ENCODE results near the gene RPN1.

RPN1 gene

GRCh38 chr3:128617557-128618397, 32.8 kb downstream of the RPN1 start:
- H3K4ac ChIP-seq (ENCODE audit: low read depth, low read length) = no peak overlapping the region
- H3K36me3 ChIP-seq (ENCODE audit: control insufficient read depth, insufficient read depth, low read length) = peaks cover 14% of the 10 kb centered on the region
- no peaks in the 10 kb centered on the region for H3K79me2 ChIP-seq (ENCODE audit: control insufficient read depth, insufficient read depth, low read length)
- H2AK5ac ChIP-seq (ENCODE audit: low read length) = no peak overlapping the region
- peak; percentile 97 for DNase-seq
- H3K4me2 ChIP-seq (ENCODE audit: low read length) = peak overlapping the region; percentile 83
- H3K23ac ChIP-seq (ENCODE audit: low read length) = peak overlapping the region; percentile 92
- no peak overlapping the region for H4K8ac ChIP-seq (ENCODE audit: low read depth, low read length)
- no peaks in the 10 kb centered on the region for H3K27me3 ChIP-seq (ENCODE audit: insufficient read depth, low read length, poor library complexity)
- H2BK5ac ChIP-seq (ENCODE audit: low read length) = no peak overlapping the region
- peak overlapping the region; percentile 95 for H3K56ac ChIP-seq (ENCODE audit: low read length)
- no peak overlapping the region for H2BK15ac ChIP-seq (replicated peaks; ENCODE audit: low read depth)
- peak overlapping the region; percentile 84 for H3K4me3 ChIP-seq (ENCODE audit: low read length)
- H2BK120ac ChIP-seq (ENCODE audit: low read depth, low read length) = no peak overlapping the region
- peak overlapping the region; percentile 93 for H3K9ac ChIP-seq (ENCODE audit: low read length)
- no CpG with 5 or more reads among the region's 61 CpGs for WGBS (ENCODE audit: extremely low coverage, insufficient coverage, low lambda C conversion rate)
- no peak overlapping the region for H4K5ac ChIP-seq (ENCODE audit: low read length)
- peaks cover 16% of the 10 kb centered on the region for H3K79me1 ChIP-seq (ENCODE audit: low read length)
- H3K18ac ChIP-seq (ENCODE audit: low read length) = no peak overlapping the region
- H3K27ac ChIP-seq (ENCODE audit: low read depth, low read length) = no peak overlapping the region
- no peaks in the 10 kb centered on the region for H3K4me1 ChIP-seq (ENCODE audit: control insufficient read depth, low read depth, low read length)

GRCh38 chr3:128617270-128617556, 33.4 kb downstream of the RPN1 start:
- no peak overlapping the region for H4K8ac ChIP-seq (ENCODE audit: low read depth, low read length)
- peak overlapping the region; percentile 95 for H3K56ac ChIP-seq (ENCODE audit: low read length)
- no peak overlapping the region for H2BK15ac ChIP-seq (replicated peaks; ENCODE audit: low read depth)
- H2BK5ac ChIP-seq (ENCODE audit: low read length) = no peak overlapping the region
- H3K4me2 ChIP-seq (ENCODE audit: low read length) = peak overlapping the region; percentile 57
- no peak overlapping the region for H2AK5ac ChIP-seq (ENCODE audit: low read length)
- peaks cover 13% of the 10 kb centered on the region for H3K36me3 ChIP-seq (ENCODE audit: control insufficient read depth, insufficient read depth, low read length)
- H3K79me1 ChIP-seq (ENCODE audit: low read length) = peaks cover 16% of the 10 kb centered on the region
- no peak overlapping the region for H3K27ac ChIP-seq (ENCODE audit: low read depth, low read length)
- H3K4me3 ChIP-seq (ENCODE audit: low read length) = no peak overlapping the region
- no peak overlapping the region for H2BK120ac ChIP-seq (ENCODE audit: low read depth, low read length)
- peak overlapping the region; percentile 92 for H3K23ac ChIP-seq (ENCODE audit: low read length)
- no peaks in the 10 kb centered on the region for H3K27me3 ChIP-seq (ENCODE audit: insufficient read depth, low read length, poor library complexity)
- no peak overlapping the region for H4K5ac ChIP-seq (ENCODE audit: low read length)
- H3K18ac ChIP-seq (ENCODE audit: low read length) = no peak overlapping the region
- H3K4ac ChIP-seq (ENCODE audit: low read depth, low read length) = no peak overlapping the region
- no peaks in the 10 kb centered on the region for H3K79me2 ChIP-seq (ENCODE audit: control insufficient read depth, insufficient read depth, low read length)
- H3K4me1 ChIP-seq (ENCODE audit: control insufficient read depth, low read depth, low read length) = no peaks in the 10 kb centered on the region
- H3K9ac ChIP-seq (ENCODE audit: low read length) = peak overlapping the region; percentile 81
- WGBS (ENCODE audit: extremely low coverage, insufficient coverage, low lambda C conversion rate) = no CpG with 5 or more reads among the region's 9 CpGs
- no peak for DNase-seq

- Histone ChIP-seq H4K5ac (ENCODE audit: low read length) (no peak overlapping the region), H2AK5ac (ENCODE audit: low read length) (no peak overlapping the region), H3K79me2 (ENCODE audit: control insufficient read depth, insufficient read depth, low read length) (no peaks in the 10 kb centered on the region), H2BK120ac (ENCODE audit: low read depth, low read length) (no peak overlapping the region), H3K27me3 (ENCODE audit: insufficient read depth, low read length, poor library complexity) (no peaks in the 10 kb centered on the region), H3K18ac (ENCODE audit: low read length) (no peak overlapping the region), H2BK15ac (replicated peaks; ENCODE audit: low read depth) (no peak overlapping the region), H3K79me1 (ENCODE audit: low read length) (peaks cover 14% of the 10 kb centered on the region), H3K56ac (ENCODE audit: low read length) (peak overlapping the region; percentile 95), H3K4ac (ENCODE audit: low read depth, low read length) (no peak overlapping the region), H3K9ac (ENCODE audit: low read length) (peak overlapping the region; percentile 81), H4K8ac (ENCODE audit: low read depth, low read length) (no peak overlapping the region), H3K36me3 (ENCODE audit: control insufficient read depth, insufficient read depth, low read length) (peaks cover 8% of the 10 kb centered on the region), H3K4me3 (ENCODE audit: low read length) (no peak overlapping the region), H2BK5ac (ENCODE audit: low read length) (no peak overlapping the region), H3K4me2 (ENCODE audit: low read length) (no peak overlapping the region), H3K27ac (ENCODE audit: low read depth, low read length) (no peak overlapping the region), H3K23ac (ENCODE audit: low read length) (no peak overlapping the region), H3K4me1 (ENCODE audit: control insufficient read depth, low read depth, low read length) (no peaks in the 10 kb centered on the region)
- DNase-seq = no peak
- no CpG with 5 or more reads among the region's 16 CpGs for WGBS (ENCODE audit: extremely low coverage, insufficient coverage, low lambda C conversion rate)
Observed at GRCh38 chr3:128616516-128617269, 33.9 kb downstream of the RPN1 start.

- no peak overlapping the region for H4K5ac ChIP-seq (ENCODE audit: low read length)
- no peak overlapping the region for H2BK120ac ChIP-seq (ENCODE audit: low read depth, low read length)
- no peak overlapping the region for H3K4me3 ChIP-seq (ENCODE audit: low read length)
- H3K36me3 ChIP-seq (ENCODE audit: control insufficient read depth, insufficient read depth, low read length) = no peaks in the 10 kb centered on the region
- no peak overlapping the region for H3K23ac ChIP-seq (ENCODE audit: low read length)
- no CpG with 5 or more reads among the region's 1 CpG for WGBS (ENCODE audit: extremely low coverage, insufficient coverage, low lambda C conversion rate)
- H2BK15ac ChIP-seq (replicated peaks; ENCODE audit: low read depth) = no peak overlapping the region
- H2BK5ac ChIP-seq (ENCODE audit: low read length) = no peak overlapping the region
- H3K9ac ChIP-seq (ENCODE audit: low read length) = no peak overlapping the region
- H3K4me2 ChIP-seq (ENCODE audit: low read length) = no peak overlapping the region
- H3K56ac ChIP-seq (ENCODE audit: low read length) = no peak overlapping the region
- peaks cover 9% of the 10 kb centered on the region for H3K79me1 ChIP-seq (ENCODE audit: low read length)
- no peaks in the 10 kb centered on the region for H3K79me2 ChIP-seq (ENCODE audit: control insufficient read depth, insufficient read depth, low read length)
- H3K18ac ChIP-seq (ENCODE audit: low read length) = no peak overlapping the region
- no peaks in the 10 kb centered on the region for H3K27me3 ChIP-seq (ENCODE audit: insufficient read depth, low read length, poor library complexity)
- H3K27ac ChIP-seq (ENCODE audit: low read depth, low read length) = no peak overlapping the region
- no peak overlapping the region for H4K8ac ChIP-seq (ENCODE audit: low read depth, low read length)
- H3K4ac ChIP-seq (ENCODE audit: low read depth, low read length) = no peak overlapping the region
- no peak overlapping the region for H2AK5ac ChIP-seq (ENCODE audit: low read length)
- no peaks in the 10 kb centered on the region for H3K4me1 ChIP-seq (ENCODE audit: control insufficient read depth, low read depth, low read length)
- no peak for DNase-seq
Observed at GRCh38 chr3:128614076-128614475, 36.5 kb downstream of the RPN1 start.

GRCh38 chr3:128613083-128613829, 37.4 kb downstream of the RPN1 start:
- H2BK15ac ChIP-seq (replicated peaks; ENCODE audit: low read depth) = no peak overlapping the region

More at GRCh38 chr3:128613083-128613829, 37.4 kb downstream of the RPN1 start:
- Histone ChIP-seq H3K56ac (ENCODE audit: low read length) (no peak overlapping the region), H2BK5ac (ENCODE audit: low read length) (no peak overlapping the region), H3K4me1 (ENCODE audit: control insufficient read depth, low read depth, low read length) (no peaks in the 10 kb centered on the region), H3K9ac (ENCODE audit: low read length) (no peak overlapping the region), H3K18ac (ENCODE audit: low read length) (no peak overlapping the region), H4K8ac (ENCODE audit: low read depth, low read length) (no peak overlapping the region), H3K23ac (ENCODE audit: low read length) (no peak overlapping the region), H2AK5ac (ENCODE audit: low read length) (no peak overlapping the region), H3K27me3 (ENCODE audit: insufficient read depth, low read length, poor library complexity) (no peaks in the 10 kb centered on the region), H4K5ac (ENCODE audit: low read length) (no peak overlapping the region), H2BK120ac (ENCODE audit: low read depth, low read length) (no peak overlapping the region), H3K4me3 (ENCODE audit: low read length) (no peak overlapping the region), H3K36me3 (ENCODE audit: control insufficient read depth, insufficient read depth, low read length) (no peaks in the 10 kb centered on the region), H3K4ac (ENCODE audit: low read depth, low read length) (no peak overlapping the region), H3K79me2 (ENCODE audit: control insufficient read depth, insufficient read depth, low read length) (no peaks in the 10 kb centered on the region), H3K4me2 (ENCODE audit: low read length) (no peak overlapping the region), H3K79me1 (ENCODE audit: low read length) (peaks cover 9% of the 10 kb centered on the region), H3K27ac (ENCODE audit: low read depth, low read length) (no peak overlapping the region)
- no peak for DNase-seq
- WGBS (ENCODE audit: extremely low coverage, insufficient coverage, low lambda C conversion rate) = no CpG with 5 or more reads among the region's 16 CpGs

Data from mesendoderm (in vitro differentiated cells).